ENCODE data around the gene CCDC91. TPM values are rescaled to one million over a fixed set of nuclear protein-coding genes. Genes with fewer than 3 reads are reported as not detected.

The CCDC91 gene
- total and polyA plus RNA-seq, 2 of the 4 experiments (the other 2 are of a cell fraction), result 8.6 to 14.7 TPM

- H3K56ac ChIP-seq (ENCODE audit: extremely low read depth, insufficient read depth, low read length), result no peak overlapping the region
- no peak overlapping the region for H4K91ac ChIP-seq (ENCODE audit: insufficient read depth, low read depth, low read length)
- CTCF ChIA-PET, result interaction anchor here (2.1 kb wide), 1 partner anchor 11 kb away, joined by 6 read pairs; no protein-coding TSS in a partner anchor
- H3K23ac ChIP-seq (ENCODE audit: low read depth, low read length), result no peak overlapping the region
- H2BK20ac ChIP-seq (ENCODE audit: low read depth, low read length), result no peak overlapping the region
- no peak overlapping the region for H3K4me2 ChIP-seq (ENCODE audit: low read depth, low read length)
- DNase-seq (no peak), ATAC-seq (ENCODE audit: low read depth) (no peak)
- no peak overlapping the region for H2AFZ ChIP-seq (replicated peaks; ENCODE audit: low read length, poor library complexity)
- H3K18ac ChIP-seq (ENCODE audit: low read depth, low read length), result no peak overlapping the region
- no peak overlapping the region for H4K8ac ChIP-seq (ENCODE audit: low read depth in 2 of 2, low read length in 2 of 2)
- H3K27me3 ChIP-seq (ENCODE audit: control insufficient read depth, insufficient read depth, low read length), result no peaks in the 10 kb centered on the region
- H3K9me1 ChIP-seq (ENCODE audit: insufficient read depth, low read length), result no peaks in the 10 kb centered on the region
- in situ Hi-C loops (cut with MboI; ENCODE audit: low sequenced_read_pairs), result no loop called here
- BruUV-seq (replicated peaks), result no TSS peak
- no peak overlapping the region for H2AK9ac ChIP-seq (replicated peaks; ENCODE audit: low read depth, low read length, poor library complexity)
- POLR2A ChIA-PET (ENCODE audit: unreplicated experiment), result no interaction called here
- no peaks in the 10 kb centered on the region for H3K36me3 ChIP-seq (ENCODE audit: control insufficient read depth, insufficient read depth, low read length)
- H3K79me1 ChIP-seq (ENCODE audit: low read depth in 1 of 2, low read length in 2 of 2), result peaks cover 6 to 11% of the 10 kb centered on the region in 2 experiments
- H2AK5ac ChIP-seq (ENCODE audit: low read depth, low read length), result no peak overlapping the region
- H2BK5ac ChIP-seq (ENCODE audit: low read depth, low read length, poor library complexity, severe bottlenecking), result no peak overlapping the region
- H4K20me1 ChIP-seq (ENCODE audit: insufficient read depth, low read length), result no peaks in the 10 kb centered on the region
- intact Hi-C loops (cut with micrococcal nuclease), result no loop called here
- H3K4me1 ChIP-seq (ENCODE audit: control insufficient read depth, insufficient read depth, low read length), result no peaks in the 10 kb centered on the region
- no peak overlapping the region for H3K14ac ChIP-seq (replicated peaks; ENCODE audit: low read depth, low read length)
- no peak overlapping the region for H4K5ac ChIP-seq (ENCODE audit: low read depth, low read length)
- dilution Hi-C loops (cut with HindIII; ENCODE audit: low sequenced_read_pairs, unreplicated experiment), result no loop called here
- H3K4ac ChIP-seq (ENCODE audit: low read depth, low read length), result no peak overlapping the region
- no peak overlapping the region for H3K4me3 ChIP-seq (ENCODE audit: insufficient read depth, low read depth, low read length)
- no peak overlapping the region for H3K27ac ChIP-seq (ENCODE audit: insufficient read depth, low read length)
- no peak overlapping the region for H3K9ac ChIP-seq (ENCODE audit: low read depth, low read length)
- no peak overlapping the region for H2BK15ac ChIP-seq (ENCODE audit: low read depth, low read length)
- no peak overlapping the region for H2BK120ac ChIP-seq (ENCODE audit: low read depth, low read length)
- no peaks in the 10 kb centered on the region for H3K9me3 ChIP-seq (ENCODE audit: control insufficient read depth, insufficient read depth, low read length)
- TF ChIP-seq BHLHE40 (IDR thresholded peaks at IDR 0.05; ENCODE audit: low read depth, low read length) (no peak), MAZ (IDR thresholded peaks at IDR 0.05; ENCODE audit: borderline replicate concordance, low read depth, low read length) (no peak), FOS (IDR thresholded peaks at IDR 0.05; ENCODE audit: low read depth, low read length) (no peak), RCOR1 (IDR thresholded peaks at IDR 0.05; ENCODE audit: insufficient replicate concordance, low read length) (no peak), SMC3 (IDR thresholded peaks at IDR 0.05; ENCODE audit: low read depth, low read length) (no peak)
Observed at GRCh38 chr12:28240853-28241252, 50.6 kb downstream of the CCDC91 start.

Measured in IMR-90 (cell line).